NB4 (cell line): ENCODE data around the gene SLIT1.

Experiments
- CTCF ChIP-seq: IDR thresholded peaks from one replicate; pipeline ENCODE4 v1.5.1; 2012; ENCODE audit warnings: low read depth, low read length
- POLR2A ChIP-seq: IDR thresholded peaks from 2 replicates; pipeline ENCODE4 v1.6.1; 2011; ENCODE audit warnings: mild to moderate bottlenecking; ENCODE audit not compliant: insufficient read length; ENCODE audit errors: extremely low read depth
- TF ChIP-seq, protein P1 (sequence below): IDR thresholded peaks from 2 replicates; pipeline ENCODE4 v1.6.1; 2011; ENCODE audit warnings: low read depth, low read length

GRCh38 chr10:97135464-97135863 is 50.3 kb downstream of the SLIT1 start:
- TF ChIP-seq CTCF (no peak), POLR2A (no peak)
- TF ChIP-seq, protein P1, sequence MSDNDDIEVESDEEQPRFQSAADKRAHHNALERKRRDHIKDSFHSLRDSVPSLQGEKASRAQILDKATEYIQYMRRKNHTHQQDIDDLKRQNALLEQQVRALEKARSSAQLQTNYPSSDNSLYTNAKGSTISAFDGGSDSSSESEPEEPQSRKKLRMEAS: no peak
